Colonic mucosa (tissue), 4 donors: ENCODE measurements around the gene RAP1B. TPM values are rescaled to one million over a fixed set of nuclear protein-coding genes. Genes with fewer than 3 reads are reported as not detected.

ENCODE experiments used
- DNase-seq: peaks from one replicate; pipeline ENCODE4 v3.0.0-alpha.2; 2020
- H3K27ac ChIP-seq: fragments of 200-600 bp; one replicate; pipeline ENCODE4 v1.8.0; 2021
- H3K27me3 ChIP-seq: fragments of 200-600 bp; one replicate; pipeline ENCODE4 v1.8.0; 2021
- H3K36me3 ChIP-seq: fragments of 200-600 bp; one replicate; pipeline ENCODE4 v1.8.0; 2021
- H3K4me1 ChIP-seq: fragments of 200-600 bp; one replicate; pipeline ENCODE4 v1.8.0; 2021; ENCODE audit warnings: mild to moderate bottlenecking
- H3K4me3 ChIP-seq: fragments of 200-600 bp; one replicate; pipeline ENCODE4 v1.8.0; 2021
- H3K9ac ChIP-seq, 2 donors: one replicate each; pipeline ENCODE4 v1.7.0; 2013; ENCODE audit warnings: control low read depth in 2 of 2, low read depth in 2 of 2, low read length in 2 of 2
- H3K9me3 ChIP-seq: fragments of 200-600 bp; one replicate; pipeline ENCODE4 v1.8.0; 2021
- intact Hi-C: fragments of 100-400 bp; cut with DNase I; formaldehyde crosslinking; loops from one replicate; pipeline ENCODE4 v1.14.1; 2022
- total RNA-seq, 2 donors: library from RNA; stranded (reverse); fragmentation: NEBNext Ultra II Directional in 1 of 2; extraction: Animal tissue kit (Norgen Biotek cat#: 25700) in 1 of 2; gene quantifications; one replicate each; pipeline ENCODE4 v1.2.1, GENCODE V29; 2021
- TF ChIP-seq, protein P1 (sequence below): fragments of 200-600 bp; IDR thresholded peaks from one replicate; pipeline ENCODE4 v1.8.0; 2022; ENCODE audit warnings: antibody characterized with exemption, mild to moderate bottlenecking
- donor health status: healthy.
- donor health status: DM: no; HTN: no; CAD: no.
- donor health status: DM: no; HTN: no; CAD: no.

RAP1B gene
- total RNA-seq, 2 donors from 2014 or later = 112 to 198 TPM

DNA sequence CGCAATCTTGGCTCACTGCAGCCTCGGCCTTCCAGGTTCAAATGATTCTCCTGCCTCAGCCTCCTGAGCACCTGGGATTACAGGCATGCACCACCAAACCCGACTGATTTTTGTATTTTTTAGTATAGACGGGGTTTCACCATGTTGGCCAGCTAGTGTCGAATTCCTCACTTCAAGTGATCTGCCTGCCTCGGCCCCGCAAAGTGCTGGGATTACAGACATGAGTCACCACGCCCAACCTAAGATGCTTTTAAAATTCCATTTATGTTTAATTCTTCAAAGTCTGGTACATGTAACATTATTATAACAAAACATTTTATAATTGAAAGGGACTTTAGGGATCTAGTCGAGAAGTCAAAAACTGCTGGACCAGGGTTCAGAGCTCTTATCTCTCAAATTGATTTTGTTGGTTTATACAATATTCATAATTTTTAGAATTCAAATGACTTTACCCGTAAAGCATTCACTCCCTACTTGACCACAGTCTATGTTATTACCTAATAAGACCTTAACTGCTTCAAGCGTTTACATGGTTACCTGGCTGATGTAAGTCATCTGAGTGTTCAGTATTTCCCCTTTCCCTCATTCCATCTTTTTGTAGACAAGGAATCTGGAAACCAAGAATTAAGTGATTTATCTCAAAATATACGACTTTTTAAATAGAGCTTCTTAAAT lies 28.2 kb downstream of the RAP1B start:
- intact Hi-C loops = no loop called here
- DNase-seq = no peak
- TF ChIP-seq, protein P1, sequence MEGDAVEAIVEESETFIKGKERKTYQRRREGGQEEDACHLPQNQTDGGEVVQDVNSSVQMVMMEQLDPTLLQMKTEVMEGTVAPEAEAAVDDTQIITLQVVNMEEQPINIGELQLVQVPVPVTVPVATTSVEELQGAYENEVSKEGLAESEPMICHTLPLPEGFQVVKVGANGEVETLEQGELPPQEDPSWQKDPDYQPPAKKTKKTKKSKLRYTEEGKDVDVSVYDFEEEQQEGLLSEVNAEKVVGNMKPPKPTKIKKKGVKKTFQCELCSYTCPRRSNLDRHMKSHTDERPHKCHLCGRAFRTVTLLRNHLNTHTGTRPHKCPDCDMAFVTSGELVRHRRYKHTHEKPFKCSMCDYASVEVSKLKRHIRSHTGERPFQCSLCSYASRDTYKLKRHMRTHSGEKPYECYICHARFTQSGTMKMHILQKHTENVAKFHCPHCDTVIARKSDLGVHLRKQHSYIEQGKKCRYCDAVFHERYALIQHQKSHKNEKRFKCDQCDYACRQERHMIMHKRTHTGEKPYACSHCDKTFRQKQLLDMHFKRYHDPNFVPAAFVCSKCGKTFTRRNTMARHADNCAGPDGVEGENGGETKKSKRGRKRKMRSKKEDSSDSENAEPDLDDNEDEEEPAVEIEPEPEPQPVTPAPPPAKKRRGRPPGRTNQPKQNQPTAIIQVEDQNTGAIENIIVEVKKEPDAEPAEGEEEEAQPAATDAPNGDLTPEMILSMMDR = no peak
- Histone ChIP-seq H3K4me1 (no peaks in the 10 kb centered on the region), H3K36me3 (no peaks in the 10 kb centered on the region), H3K27ac (no peak overlapping the region), H3K4me3 (no peak overlapping the region), H3K9ac (no peak overlapping the region), H3K27me3 (no peaks in the 10 kb centered on the region), H3K9me3 (no peaks in the 10 kb centered on the region)

DNA sequence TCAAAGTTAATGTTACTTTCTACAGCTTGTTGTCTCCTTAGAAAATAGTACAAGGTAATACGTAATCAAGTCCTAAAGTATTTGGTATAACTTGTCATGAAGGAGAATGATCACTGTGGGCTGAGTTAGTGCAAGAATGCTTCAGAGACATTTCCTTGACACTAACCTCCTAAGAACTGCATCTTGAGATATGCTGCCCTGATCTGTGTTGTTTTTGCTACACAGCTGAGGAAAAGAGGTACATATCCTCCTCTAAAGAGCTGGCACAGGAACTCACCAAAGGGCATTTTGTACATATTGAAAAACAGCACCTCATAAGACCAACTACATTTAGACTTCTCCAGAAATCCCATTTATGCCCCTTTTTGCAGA lies 28.7 kb downstream of the RAP1B start:
- H3K27me3 ChIP-seq = no peaks in the 10 kb centered on the region
- no peaks in the 10 kb centered on the region for H3K4me1 ChIP-seq

DNA sequence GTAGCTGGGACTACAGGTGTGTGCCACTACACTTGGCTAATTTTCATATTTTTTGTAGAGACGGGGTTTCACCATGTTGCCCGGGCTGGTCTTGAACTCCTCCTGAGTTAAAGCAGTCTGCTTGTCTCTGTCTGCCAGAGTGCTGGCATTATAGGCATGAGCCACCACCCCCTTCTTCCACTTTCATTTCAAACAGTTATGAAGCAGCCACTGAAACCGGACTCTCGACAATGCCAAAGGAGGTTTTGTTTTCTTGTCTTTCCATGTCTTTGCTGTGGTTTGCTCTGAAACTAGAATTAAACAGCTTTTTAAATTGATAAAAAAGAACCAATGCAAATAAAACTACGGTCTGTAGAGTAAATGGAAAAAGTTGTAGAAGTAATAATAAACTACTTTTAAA lies 30.4 kb downstream of the RAP1B start:
- H3K4me3 ChIP-seq = no peak overlapping the region
- TF ChIP-seq, protein P1 = no peak
- no peaks in the 10 kb centered on the region for H3K9me3 ChIP-seq
- no peaks in the 10 kb centered on the region for H3K4me1 ChIP-seq
- intact Hi-C loops = no loop called here
- no peak overlapping the region for H3K27ac ChIP-seq
- no peaks in the 10 kb centered on the region for H3K36me3 ChIP-seq
- no peak for DNase-seq
- no peak overlapping the region for H3K9ac ChIP-seq
- no peaks in the 10 kb centered on the region for H3K27me3 ChIP-seq

More for the DNA sequence above, 28.7 kb downstream of the RAP1B start:
- H3K36me3 ChIP-seq = no peaks in the 10 kb centered on the region
- no peak overlapping the region for H3K9ac ChIP-seq
- DNase-seq = no peak
- intact Hi-C loops = no loop called here
- H3K9me3 ChIP-seq = no peaks in the 10 kb centered on the region
- TF ChIP-seq, protein P1 = no peak
- H3K4me3 ChIP-seq = no peak overlapping the region
- H3K27ac ChIP-seq = no peak overlapping the region

DNA sequence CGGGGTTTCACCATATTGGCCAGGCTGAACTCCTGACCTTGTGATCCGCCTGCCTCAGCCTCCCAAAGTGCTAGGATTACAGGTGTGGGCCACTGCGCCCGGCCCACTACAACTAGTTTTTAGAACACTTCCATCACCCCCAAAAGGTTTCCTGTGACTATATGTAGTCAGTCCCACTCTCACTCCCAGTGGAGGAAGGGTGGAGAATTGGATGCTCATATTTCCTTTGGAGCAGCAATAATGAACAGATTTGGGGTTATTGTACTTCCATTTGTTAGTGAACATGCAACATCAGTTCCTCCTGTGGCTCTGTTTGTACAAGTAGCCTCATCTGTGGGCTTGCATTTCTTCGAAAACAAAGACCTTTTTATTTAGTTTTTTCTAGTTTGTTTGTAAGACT lies 35.8 kb downstream of the RAP1B start:
- intact Hi-C loops = no loop called here

DNA sequence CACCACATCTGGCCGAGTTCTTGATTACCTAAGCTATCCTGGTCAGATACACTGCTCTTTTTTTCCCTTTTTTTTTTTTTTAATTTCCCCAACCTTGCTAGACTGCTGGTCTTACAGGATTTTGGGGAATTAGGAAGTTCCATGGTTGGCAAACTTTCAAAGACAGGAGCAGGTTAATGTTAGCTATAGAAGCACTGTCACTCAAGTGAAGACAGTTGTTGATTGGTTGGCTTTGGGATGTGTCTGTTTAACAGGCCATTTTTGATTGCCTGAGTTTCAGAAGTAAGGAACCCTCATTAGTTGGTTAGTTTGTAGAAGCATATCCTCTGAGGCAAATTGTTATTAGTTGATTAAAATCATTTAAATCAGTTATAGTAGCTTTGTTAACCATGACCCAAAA lies 36.8 kb downstream of the RAP1B start:
- Histone ChIP-seq H3K9me3 (no peaks in the 10 kb centered on the region), H3K9ac (no peak overlapping the region), H3K4me1 (no peaks in the 10 kb centered on the region), H3K27me3 (no peaks in the 10 kb centered on the region), H3K4me3 (no peak overlapping the region), H3K27ac (no peak overlapping the region), H3K36me3 (no peaks in the 10 kb centered on the region)
- no peak for DNase-seq
- intact Hi-C loops = no loop called here
- TF ChIP-seq, protein P1 = no peak

More for the DNA sequence above, 35.8 kb downstream of the RAP1B start:
- H3K36me3 ChIP-seq = no peaks in the 10 kb centered on the region
- no peak overlapping the region for H3K9ac ChIP-seq
- TF ChIP-seq, protein P1 = no peak
- H3K4me3 ChIP-seq = no peak overlapping the region
- H3K4me1 ChIP-seq = no peaks in the 10 kb centered on the region
- no peaks in the 10 kb centered on the region for H3K27me3 ChIP-seq
- H3K27ac ChIP-seq = no peak overlapping the region
- DNase-seq = no peak
- H3K9me3 ChIP-seq = no peaks in the 10 kb centered on the region
